GM19240 (cell line): Measurements from ENCODE around the gene ERCC6L.
"Not testable (repeated sequence)": the region's sequence is repeated elsewhere in the genome, so short reads cannot be mapped to it uniquely, and the experiment has no call there.

Experiments used
- DNase-seq: peaks from one replicate; pipeline ENCODE4 v3.0.0; 2011; ENCODE audit warnings: low spot score; ENCODE audit not compliant: insufficient read length

The ERCC6L gene

DNA sequence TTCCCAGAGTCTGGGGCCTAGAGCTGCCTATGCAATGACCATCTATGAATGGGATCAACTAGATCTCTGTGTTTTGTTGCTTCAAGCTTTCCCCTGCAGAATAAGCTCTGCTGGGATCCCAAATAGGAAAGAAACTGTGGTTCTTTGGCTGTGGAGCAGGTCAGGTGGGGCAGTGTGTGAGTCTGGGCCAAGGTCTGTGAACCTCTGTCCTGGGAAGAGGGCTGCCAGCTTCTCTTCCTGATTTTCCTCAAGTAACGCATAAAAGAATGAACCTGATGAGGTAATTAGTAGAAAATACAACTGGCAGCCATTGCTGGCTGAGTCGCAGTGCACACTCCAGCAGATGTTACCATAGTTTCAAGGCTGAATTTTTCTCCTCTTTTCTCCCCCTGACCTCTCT, 61.8 kb downstream of the ERCC6L start:
- no peak for DNase-seq

DNA sequence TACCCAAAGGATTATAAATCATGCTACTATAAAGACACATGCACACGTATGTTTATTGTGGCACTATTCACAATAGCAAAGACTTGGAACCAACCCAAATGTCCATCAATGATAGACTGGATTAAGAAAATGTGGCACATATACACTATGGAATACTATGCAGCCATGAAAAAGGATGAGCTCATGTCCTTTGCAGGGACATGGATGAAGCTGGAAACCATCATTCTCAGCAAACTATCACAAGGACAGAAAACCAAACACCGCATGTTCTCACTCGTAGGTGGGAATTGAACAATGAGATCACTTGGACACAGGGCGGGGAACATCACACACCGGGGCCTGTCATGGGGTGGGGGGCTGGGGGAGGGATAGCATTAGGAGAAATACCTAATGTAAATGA, 62.5 kb downstream of the ERCC6L start:
- DNase-seq, result not testable (repeated sequence)

DNA sequence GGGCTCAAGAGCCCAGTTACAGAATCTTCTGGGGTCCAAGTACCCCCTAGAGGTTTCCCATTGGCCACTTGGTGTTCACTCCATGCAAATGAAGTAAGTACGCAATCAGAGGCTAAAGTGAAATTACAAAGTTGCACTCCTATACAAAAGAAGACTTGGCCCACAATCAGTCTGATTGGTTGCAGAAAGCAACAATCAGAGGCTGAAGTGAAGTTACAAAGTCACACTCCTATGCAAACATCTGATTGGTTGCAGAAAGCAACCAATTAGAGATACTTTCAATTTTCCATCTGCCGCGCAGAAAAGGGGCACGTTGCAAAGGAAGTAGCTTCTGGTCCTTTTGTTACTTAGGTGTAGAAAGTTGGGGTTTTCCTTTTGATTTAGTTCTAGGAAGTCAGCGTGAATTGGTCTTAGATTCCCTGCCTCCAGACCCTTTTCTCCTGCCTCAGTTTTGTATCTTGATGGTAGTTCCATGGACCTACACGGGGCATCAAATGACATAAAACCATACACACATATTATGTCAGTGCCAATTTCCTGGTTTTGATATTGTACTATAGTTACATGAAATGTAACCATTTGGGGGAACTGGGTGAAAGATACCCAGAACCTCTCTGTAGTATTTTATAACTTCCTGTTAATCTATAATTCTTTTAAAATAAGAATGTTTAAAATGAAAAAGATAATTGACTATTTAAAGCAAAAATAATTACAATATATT, 69.7 kb downstream of the ERCC6L start:
- no peak for DNase-seq

DNA sequence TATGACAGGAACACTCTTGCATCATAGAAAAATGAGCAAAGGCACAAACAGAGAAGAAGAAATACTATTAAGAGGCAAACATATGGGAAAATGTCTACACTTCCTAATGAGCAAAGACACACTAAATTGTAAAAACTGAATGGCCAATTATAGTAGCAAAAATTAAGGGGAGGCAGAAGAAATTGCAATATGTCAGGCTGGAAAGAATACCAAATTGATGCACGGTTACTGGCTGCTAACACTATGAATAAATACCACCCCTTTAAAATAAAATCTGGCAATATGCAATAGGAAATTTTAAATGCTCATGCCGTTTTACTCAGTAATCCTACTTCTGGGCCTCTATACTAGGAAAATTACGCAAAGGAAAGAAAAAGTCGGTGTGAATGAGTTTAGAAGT, 73.3 kb downstream of the ERCC6L start:
- no peak for DNase-seq

DNA sequence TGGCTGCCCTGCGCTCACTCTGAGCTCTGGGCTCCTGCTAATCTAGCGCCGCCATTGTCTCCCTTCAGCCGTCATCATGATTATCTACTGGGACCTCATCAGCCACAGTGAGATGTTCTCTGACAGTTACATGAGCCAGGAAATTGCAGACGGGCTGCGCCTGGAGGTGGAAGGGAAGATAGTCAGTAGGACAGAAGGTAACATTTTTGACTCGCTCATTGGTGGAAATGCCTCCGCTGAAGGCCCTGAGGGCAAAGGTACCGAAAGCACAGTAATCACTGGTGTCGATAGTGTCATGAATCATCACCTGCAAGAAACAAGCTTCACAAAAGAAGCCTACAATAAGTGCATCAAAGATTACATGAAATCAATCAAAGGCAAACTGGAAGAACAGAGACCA, 79.1 kb downstream of the ERCC6L start:
- no peak for DNase-seq

DNA sequence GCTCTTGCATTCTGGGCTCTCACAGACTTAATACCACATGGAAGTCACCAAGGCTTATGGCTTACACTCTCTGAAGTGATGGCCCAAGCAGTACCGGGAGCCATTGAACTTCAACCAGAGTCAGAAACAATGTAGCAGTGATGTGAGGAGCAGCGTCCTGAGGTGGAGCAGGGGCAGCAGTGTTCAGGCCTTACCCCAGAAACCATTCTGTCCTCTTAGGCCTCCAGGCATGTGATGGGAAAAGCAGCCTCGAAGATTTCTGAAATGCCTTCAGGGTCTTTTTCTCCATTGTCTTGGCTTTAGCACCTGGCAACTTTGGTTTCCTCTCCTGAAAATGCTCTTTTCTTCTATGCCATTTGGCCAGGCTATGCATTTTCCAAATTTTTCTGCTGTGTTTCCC, 80.1 kb downstream of the ERCC6L start:
- DNase-seq, result no peak
